Suppressor macrophage treated with lipopolysaccharide for 1 hour (primary cell): Measurements from ENCODE around the gene SLC45A2.

Experiments
- DNase-seq, 3 donors: peaks; one replicate each; pipeline ENCODE4 v3.0.0-alpha.2; 2020 to 2022

SLC45A2 gene

DNA sequence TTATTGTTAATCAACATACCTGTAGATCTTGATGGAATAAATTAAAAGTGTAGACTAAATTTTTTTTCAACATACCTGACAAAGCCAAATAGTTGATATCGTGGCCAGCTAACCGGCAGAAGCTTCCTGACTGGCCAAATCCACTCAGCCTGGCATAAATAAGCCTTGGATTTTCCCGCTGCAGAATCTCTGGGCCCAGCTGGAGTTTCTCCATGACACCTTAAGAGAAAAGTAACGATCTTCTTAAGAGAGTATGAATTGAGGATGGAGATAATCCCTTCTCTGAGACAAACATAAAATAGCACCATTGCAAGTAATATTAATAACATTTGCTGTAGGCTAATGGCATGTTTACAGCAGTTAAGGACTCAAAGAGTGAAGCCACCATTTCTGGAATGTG lies 21.2 kb upstream of the SLC45A2 start:
- DNase-seq, result no peak

DNA sequence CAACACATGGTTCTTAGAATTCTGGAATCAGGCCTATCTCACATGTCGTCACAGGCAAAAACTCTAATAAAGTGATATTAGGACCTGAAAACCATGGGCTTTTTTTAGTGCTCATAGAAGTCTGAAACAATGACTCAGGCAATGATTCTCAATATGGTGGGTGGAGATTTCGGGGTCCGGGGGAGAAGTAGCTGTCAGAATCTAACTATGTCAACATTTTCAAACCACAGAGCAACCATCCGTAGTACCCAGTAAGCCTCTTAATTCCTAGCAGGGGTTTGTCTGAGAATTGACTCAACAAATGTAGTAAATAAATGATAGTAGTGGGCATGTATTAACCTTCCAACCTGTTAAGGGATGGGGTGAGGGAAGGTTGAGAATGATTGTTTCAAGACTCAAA lies 20.7 kb upstream of the SLC45A2 start:
- DNase-seq, result no peak

DNA sequence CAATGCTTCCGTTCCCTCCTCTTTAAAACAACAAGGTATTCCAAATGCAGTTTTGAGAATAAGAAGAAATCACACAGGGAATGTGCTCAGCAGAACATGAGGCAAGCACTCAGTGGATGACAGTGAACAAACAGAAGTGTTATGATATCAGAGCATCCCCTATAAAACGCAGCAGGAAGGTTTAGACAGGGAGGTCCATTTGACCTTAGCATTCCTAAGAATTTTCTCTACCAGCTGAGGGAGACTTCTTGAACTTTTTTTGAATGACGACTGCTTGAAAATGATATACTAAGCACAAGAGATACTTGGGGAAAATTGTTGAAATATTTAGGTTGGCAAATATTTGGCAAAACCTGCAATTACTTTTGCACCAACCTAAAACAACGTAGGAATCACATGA lies 19.4 kb upstream of the SLC45A2 start:
- DNase-seq, result no peak

- DNase-seq, result no peak
Observed at GRCh38 chr5:34002629-34003328, 18.3 kb upstream of the SLC45A2 start.

DNA sequence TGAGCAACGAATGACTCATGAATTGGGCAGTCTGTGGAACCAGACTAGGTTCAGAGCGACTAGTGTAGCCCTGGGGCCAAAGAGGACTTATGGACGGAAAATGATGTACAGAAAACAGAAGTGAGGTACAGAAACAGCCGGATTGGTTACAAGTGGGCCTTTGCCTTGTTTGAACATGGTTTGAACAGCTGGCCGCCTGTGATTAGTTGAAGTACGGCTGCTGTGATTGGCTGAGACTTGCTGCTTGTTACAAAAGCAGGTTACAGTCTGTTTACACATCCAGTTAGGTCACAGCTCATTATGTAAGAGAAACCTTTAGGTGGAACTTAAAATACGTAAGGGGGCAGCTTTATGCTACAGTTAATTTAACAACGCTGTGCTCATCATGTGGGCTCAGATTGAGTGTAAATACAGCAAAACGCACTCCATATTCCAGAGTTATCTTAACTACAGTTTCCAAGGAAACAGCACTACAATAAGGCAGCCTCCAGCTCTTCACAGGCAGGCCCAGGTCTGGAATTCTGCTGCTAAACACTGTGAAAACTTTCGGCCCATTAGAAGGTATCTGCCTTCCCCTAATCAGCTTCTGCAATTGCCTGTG lies 16.8 kb upstream of the SLC45A2 start:
- DNase-seq, result no peak

- DNase-seq, result no peak
Observed at GRCh38 chr5:33999978-34000377, 15.5 kb upstream of the SLC45A2 start.

GRCh38 chr5:33997331-33997983 lies 13.0 kb upstream of the SLC45A2 start:
- peak; percentile 47 to 64 (median 57) for DNase-seq

DNA sequence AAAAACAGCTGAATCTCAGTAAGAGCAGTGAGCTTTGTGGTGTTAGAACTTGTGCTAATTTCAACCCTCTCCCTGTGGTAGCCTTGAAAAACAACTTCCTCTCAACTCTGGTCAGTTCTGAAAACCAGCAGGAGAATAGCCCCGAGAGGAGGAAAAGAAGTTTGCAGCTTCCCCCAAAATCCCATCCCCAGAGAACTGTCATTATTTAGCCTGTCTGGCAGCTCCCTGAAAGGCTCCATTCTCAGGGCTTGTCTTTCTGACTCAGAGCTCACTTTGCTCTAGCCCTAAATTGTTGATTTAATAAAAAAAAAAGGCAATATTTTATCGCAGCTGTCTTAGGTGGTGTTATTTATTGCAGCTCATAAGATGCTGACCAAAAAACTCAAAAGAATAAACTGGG lies 11.4 kb upstream of the SLC45A2 start:
- no peak for DNase-seq

DNA sequence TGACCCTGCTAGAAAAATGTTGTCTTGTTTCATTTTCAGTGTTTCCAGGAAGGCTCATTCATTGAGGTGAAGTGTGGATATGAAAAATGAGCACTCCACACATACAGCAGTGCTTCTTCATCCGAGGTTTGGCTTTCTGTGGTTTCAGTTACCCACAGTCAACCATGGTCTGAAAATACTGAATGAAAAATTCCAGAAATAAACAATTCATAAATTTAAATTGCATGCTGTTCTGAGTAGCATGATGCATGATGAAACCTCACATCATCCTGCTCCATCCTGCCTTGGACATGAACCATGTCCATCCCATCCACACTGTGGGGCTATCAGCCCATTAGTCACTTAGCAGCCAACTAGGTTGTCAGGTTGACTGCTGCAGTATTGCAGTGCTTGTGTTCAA lies 10.4 kb upstream of the SLC45A2 start:
- no peak for DNase-seq

- DNase-seq, result no peak
Observed at GRCh38 chr5:33992864-33993263, 8.4 kb upstream of the SLC45A2 start.

DNA sequence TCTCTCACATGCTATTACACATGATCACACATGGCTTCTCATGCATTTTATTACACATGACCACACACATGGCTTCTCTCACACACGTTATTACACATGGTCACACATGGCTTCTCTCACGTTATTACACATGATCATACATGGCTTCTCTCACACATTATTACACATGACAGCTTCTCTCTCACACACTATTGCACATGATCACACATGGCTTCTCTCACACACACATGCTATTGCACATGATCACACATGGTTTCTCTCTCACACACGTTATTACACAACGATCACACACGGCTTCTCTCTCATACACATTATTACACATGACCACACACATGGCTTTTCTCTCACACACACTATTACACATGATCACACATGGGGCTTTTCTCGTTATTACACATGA lies 954 bp upstream of the SLC45A2 start:
- DNase-seq, result no peak

- no peak for DNase-seq
Observed at GRCh38 chr5:33984178-33984577, 315 bp downstream of the SLC45A2 start.

DNA sequence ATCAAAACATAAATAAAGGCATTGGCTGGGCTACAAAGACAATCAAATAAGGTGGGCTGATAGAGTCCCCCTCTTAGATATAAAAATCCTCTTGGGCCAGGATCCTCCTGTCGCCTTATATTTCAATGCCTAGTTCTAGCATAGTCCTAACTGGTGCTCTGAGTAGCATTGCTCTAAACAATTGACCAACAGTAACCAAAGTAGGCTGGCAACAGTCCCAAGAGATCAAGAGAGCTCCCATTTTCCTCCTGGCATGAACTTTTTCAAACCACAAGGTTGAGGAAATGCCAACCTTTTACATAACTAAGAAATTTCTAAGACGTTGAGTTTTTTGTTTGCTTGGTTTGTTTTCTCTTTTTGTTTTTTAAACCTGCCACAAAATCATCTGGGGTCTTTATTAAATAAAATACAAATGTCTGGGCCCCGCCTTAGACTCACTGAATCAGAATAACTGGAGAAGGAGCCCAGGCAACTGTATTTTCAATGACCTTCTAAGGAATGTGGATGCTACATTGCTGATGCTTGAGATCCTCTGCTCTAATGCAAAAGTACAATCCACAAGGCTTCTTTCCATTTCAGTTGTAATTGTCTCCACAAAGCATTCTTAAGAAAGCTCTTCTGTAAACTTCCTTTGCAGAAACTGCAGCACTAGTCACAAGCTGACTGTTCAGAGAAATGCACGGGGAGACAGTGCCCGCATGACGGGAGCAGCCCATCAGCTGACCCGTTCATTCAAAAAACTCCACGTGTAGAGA lies 2.9 kb downstream of the SLC45A2 start:
- DNase-seq, result no peak

DNA sequence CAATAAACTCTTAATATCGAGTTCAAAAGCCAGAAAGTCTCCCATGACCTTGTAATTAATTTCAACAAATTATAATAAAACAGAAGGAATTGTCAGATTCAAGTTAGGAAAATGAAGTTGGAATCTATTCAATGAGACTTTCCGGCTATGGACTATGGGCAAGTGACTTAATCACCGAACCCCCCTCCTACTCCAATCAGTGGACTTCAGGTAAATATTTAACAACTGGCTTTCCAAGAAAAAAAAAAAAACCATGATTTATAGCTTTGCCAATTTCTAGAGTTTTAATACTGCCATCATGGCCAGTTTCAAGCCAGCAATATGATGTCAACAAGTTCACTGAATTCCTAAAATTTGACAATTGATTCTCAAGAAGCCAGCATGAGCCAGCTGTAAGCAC lies 4.5 kb downstream of the SLC45A2 start:
- no peak for DNase-seq

DNA sequence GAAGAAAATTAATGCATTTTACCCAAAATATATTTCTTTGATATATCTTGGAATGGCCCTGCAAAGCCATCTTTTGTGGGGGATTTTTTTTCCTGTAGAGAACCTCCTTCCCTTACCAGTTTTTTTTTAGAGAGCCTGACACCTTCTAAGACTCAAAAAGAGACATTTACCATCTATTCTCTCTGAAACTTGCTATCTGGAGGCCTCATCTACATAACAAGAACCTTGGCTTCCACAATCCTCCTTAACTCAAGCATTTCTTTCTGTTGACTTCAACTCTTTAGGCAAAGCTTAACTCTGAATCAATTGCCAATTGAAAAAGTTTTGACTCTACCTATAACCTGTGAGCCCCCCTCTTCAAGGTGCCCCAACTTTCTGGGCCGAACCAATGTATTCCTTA lies 6.2 kb downstream of the SLC45A2 start:
- DNase-seq, result no peak

DNA sequence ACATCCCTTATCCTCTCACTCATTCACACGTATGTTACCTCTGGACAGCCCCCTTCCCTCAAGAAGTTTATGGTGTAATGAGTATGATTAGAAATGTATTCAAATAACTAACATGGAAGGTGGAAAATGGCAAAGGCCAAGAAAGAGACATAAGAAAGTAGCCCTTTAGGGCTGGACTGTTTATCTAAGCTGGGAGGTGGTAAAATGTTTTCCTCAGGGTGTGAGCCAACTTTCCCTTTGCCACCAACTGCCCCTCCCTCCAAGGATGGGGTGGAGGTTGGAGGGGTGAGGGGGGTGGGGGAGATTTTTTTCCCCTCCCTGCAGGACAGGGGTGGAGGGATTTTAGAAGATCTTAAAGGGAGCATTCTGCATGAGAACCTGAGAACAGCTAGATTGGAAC lies 8.2 kb downstream of the SLC45A2 start:
- no peak for DNase-seq

- no peak for DNase-seq
Observed at GRCh38 chr5:33975852-33976251, 8.6 kb downstream of the SLC45A2 start.

DNA sequence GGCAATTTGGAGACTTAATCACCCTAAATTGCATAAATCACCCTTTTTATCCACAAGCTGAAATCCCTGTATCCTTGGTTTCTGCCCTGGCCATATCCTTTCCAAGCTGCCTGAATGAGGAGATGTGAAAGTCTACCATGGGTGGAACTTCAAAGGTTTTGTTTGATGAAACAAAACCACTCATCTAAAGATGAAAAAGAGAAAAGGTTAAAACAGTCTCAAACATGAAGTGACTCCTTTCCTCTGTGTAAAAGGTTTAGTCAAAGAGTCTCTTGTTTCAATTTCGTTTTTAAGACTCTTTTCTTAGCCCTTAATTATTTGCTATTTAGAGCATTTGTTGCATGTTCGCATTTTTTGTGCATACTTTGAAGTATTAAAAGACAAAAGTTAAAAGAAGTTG lies 11.2 kb downstream of the SLC45A2 start:
- DNase-seq, result no peak

- DNase-seq, result peak in 2 of 3 donors; percentile 8 to 12
Observed at GRCh38 chr5:33969572-33970452, 14.7 kb downstream of the SLC45A2 start.

DNA sequence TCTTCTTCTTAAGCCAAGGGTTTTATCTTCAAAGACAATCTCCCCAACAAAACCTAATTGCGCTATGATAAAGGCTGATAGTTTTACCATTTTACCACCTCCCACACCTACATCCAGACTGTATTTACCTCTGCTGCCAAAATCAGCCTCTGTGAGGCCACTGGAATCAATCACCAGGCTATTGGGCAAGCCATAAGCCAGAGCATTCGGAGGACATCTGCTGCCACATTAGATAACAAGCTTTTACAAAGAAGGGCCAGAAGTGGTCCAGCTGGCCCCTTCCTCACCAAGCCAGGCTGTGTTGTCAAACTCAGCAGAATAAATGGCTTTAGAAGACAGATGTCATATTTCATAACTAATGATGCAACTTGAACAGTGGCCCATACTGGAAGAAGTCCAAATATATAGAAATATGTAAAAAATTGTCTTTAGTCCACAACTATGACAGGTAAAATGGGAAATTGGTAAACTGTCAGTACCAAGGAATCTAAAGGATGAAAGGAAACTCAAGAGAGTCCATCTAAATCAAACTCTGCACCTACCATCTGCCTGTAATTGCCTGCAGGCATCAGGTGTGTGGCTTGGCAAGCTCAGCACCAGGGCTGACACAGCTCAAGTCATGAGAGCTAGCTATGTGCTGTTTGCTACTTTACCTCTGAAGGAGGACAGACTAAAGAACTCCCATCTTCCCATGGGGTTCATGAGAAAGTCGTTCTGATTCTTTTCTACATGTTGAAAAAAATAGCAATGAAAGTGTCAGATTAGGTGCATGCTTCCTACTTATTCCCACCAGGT lies 16.1 kb downstream of the SLC45A2 start:
- DNase-seq, result no peak

DNA sequence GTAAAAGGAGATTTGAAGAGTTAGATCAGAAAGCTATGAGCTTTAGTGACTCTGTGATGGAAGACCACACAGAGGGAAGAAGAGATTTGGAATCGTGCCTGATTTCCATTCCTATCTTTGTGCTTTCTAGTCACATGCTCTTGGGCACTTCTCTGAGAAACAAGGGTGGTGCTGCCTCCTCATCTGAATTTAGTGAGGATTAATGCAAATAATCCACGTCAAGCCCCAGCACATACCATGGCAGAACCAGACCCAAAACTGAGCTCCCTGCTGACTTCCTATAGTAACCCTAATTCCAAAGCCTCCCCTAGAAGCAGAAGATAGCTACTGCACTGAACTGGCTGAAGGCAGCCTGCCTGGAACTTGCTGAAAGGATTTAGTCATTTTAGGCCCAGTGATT lies 17.7 kb downstream of the SLC45A2 start:
- DNase-seq, result no peak
